Psoas muscle (tissue), 8 donors: ENCODE results near the gene CCDC175. TPM values are rescaled to one million over a fixed set of nuclear protein-coding genes. Genes with fewer than 3 reads are reported as not detected.

Experiments used
- ATAC-seq, 4 donors: fragments of 200-7000 bp; cut with Tn5 transposase; one replicate each; pipeline ENCODE4 v1.9.1; 2020; ENCODE audit warnings: moderate library complexity in 3 of 4, mild to moderate bottlenecking in 2 of 4
- DNase-seq, 2 donors: peaks; one replicate each; pipeline ENCODE4 v3.0.0-alpha.2; 2020
- H3K27ac ChIP-seq: fragments of 200-600 bp; one replicate; pipeline ENCODE4 v1.8.0; 2022
- H3K27me3 ChIP-seq, 3 donors: fragments of 200-600 bp in 1 of 3; one replicate each; pipeline versions ENCODE4 v1.6.1 to v1.8.0; 2013 to 2022; ENCODE audit warnings: low read length in 2 of 3, mild to moderate bottlenecking in 2 of 3, moderate library complexity in 1 of 3; ENCODE audit not compliant: insufficient read depth in 3 of 3
- H3K36me3 ChIP-seq, 2 donors: fragments of 200-600 bp in 1 of 2; one replicate each; pipeline versions ENCODE4 v1.6.1 to v1.8.0; 2013 to 2022; ENCODE audit warnings: low read depth in 1 of 2, mild to moderate bottlenecking in 1 of 2, moderate library complexity in 1 of 2; ENCODE audit not compliant: insufficient read depth in 1 of 2
- H3K4me1 ChIP-seq: fragments of 200-600 bp; one replicate; pipeline ENCODE4 v1.8.0; 2022
- H3K4me3 ChIP-seq: fragments of 200-600 bp; one replicate; pipeline ENCODE4 v1.8.0; 2022; ENCODE audit warnings: mild to moderate bottlenecking
- H3K9me3 ChIP-seq: fragments of 200-600 bp; one replicate; pipeline ENCODE4 v1.8.0; 2022
- CTCF ChIP-seq: fragments of 200-600 bp; IDR thresholded peaks from one replicate; pipeline ENCODE4 v1.8.0; 2022; ENCODE audit warnings: antibody characterized with exemption
- WGBS, 3 donors: extraction: QIAGEN DNeasy Blood & Tissue Kit; methylation state at CpG; one replicate each; pipeline versions ENCODE4 v1.1.6 to v1.1.7; 2013; 5-methylcytosine and 5-hydroxymethylcytosine counted together
- intact Hi-C, 2 donors: fragments of 100-400 bp; cut with DNase I; formaldehyde crosslinking; loops; one replicate each; pipeline versions ENCODE4 v1.11.0 to v1.14.2; 2022
- polyA plus RNA-seq, 3 donors: library from polyadenylated mRNA; stranded (reverse); fragments of 200-250 nt; gene quantifications; one replicate each; pipeline ENCODE4 v1.2.3, GENCODE V29; 2013
- total RNA-seq, 4 donors: library from RNA; stranded (reverse); fragmentation: NEBNext Ultra II Directional in 2 of 4; extraction: Animal tissue kit (Norgen Biotek cat#: 25700) in 2 of 4; gene quantifications; one replicate each; pipeline versions ENCODE4 v1.2.1 to v1.2.4, GENCODE V29; 2021 to 2023
- donor health status: healthy with polysubstance abuse.
- donor health status: DM: no; HTN: no; CAD: no; lungs with moderate emphysema.
- donor health status: Bipolar disorder and iron deficiency.
- donor health status: healthy.
- donor health status: DM: yes; HTN: yes; CAD: no.
- donor health status: DM: no; HTN: no; CAD: no.
- donor health status: DM: no; HTN: no; CAD: no.
- donor health status: DM: yes; HTN: yes; CAD: no.

CCDC175 gene
- total and polyA plus RNA-seq, 7 donors: not detected

- intact Hi-C loops: no loop called here
- no peak for TF ChIP-seq CTCF
- 87 to 92% (median 90%) methylated on average over 4 of the region's 4 CpGs for WGBS, 3 donors
- Histone ChIP-seq H3K36me3 (no peaks in the 10 kb centered on the region), H3K27ac (no peak overlapping the region), H3K4me1 (peaks cover 4% of the 10 kb centered on the region), H3K27me3 (no peaks in the 10 kb centered on the region), H3K9me3 (no peaks in the 10 kb centered on the region), H3K4me3 (no peak overlapping the region)
- ATAC-seq (no peak), DNase-seq (no peak)
Measured at GRCh38 chr14:59538936-59539335, 37.7 kb downstream of the CCDC175 start.

GRCh38 chr14:59537476-59537875 is 39.1 kb downstream of the CCDC175 start:
- H3K4me1 ChIP-seq: peaks cover 4% of the 10 kb centered on the region
- DNase-seq: no peak
- ATAC-seq: no peak
- 68 to 84% (median 76%) methylated on average over 1 of the region's 1 CpG for WGBS, 3 donors
- intact Hi-C loops: no loop called here
- H3K27me3 ChIP-seq: no peaks in the 10 kb centered on the region
- no peak overlapping the region for H3K4me3 ChIP-seq
- no peak overlapping the region for H3K27ac ChIP-seq
- no peaks in the 10 kb centered on the region for H3K9me3 ChIP-seq
- no peak for TF ChIP-seq CTCF
- no peaks in the 10 kb centered on the region for H3K36me3 ChIP-seq

GRCh38 chr14:59534361-59534987 is 42.1 kb downstream of the CCDC175 start:
- no peaks in the 10 kb centered on the region for H3K36me3 ChIP-seq
- DNase-seq (no peak), ATAC-seq (peak in 3 of 4 donors; percentile 64 to 75 (median 68))
- H3K4me3 ChIP-seq: no peak overlapping the region
- peaks cover 4% of the 10 kb centered on the region for H3K4me1 ChIP-seq
- peak overlapping the region; percentile 9 for H3K27ac ChIP-seq
- intact Hi-C loops: no loop called here
- WGBS, 3 donors: 47 to 58% (median 48%) methylated on average over 7 of the region's 7 CpGs
- no peaks in the 10 kb centered on the region for H3K9me3 ChIP-seq
- no peaks in the 10 kb centered on the region for H3K27me3 ChIP-seq
- no peak for TF ChIP-seq CTCF

GRCh38 chr14:59532419-59532818 is 44.2 kb downstream of the CCDC175 start:
- 59 to 73% (median 68%) methylated on average over 1 of the region's 1 CpG for WGBS, 3 donors
- H3K27ac ChIP-seq: no peak overlapping the region
- H3K4me3 ChIP-seq: no peak overlapping the region
- H3K36me3 ChIP-seq: no peaks in the 10 kb centered on the region
- no peaks in the 10 kb centered on the region for H3K9me3 ChIP-seq
- ATAC-seq: no peak
- H3K27me3 ChIP-seq: no peaks in the 10 kb centered on the region
- H3K4me1 ChIP-seq: peaks cover 4% of the 10 kb centered on the region
- intact Hi-C loops: no loop called here
- no peak for DNase-seq
- no peak for TF ChIP-seq CTCF

- ATAC-seq: no peak
- intact Hi-C loops: no loop called here
- no peak overlapping the region for H3K4me3 ChIP-seq
Measured at GRCh38 chr14:59530349-59530748, 46.3 kb downstream of the CCDC175 start.

More at GRCh38 chr14:59530349-59530748, 46.3 kb downstream of the CCDC175 start:
- Histone ChIP-seq H3K27ac (no peak overlapping the region), H3K4me1 (peaks cover 4% of the 10 kb centered on the region), H3K27me3 (no peaks in the 10 kb centered on the region), H3K36me3 (no peaks in the 10 kb centered on the region), H3K9me3 (no peaks in the 10 kb centered on the region)
- no peak for DNase-seq
- no peak for TF ChIP-seq CTCF
